ENCODE measurements around the gene RPTOR.
"Not testable (repeated sequence)": the region's sequence is repeated elsewhere in the genome, so short reads cannot be mapped to it uniquely, and the experiment has no call there.

RPTOR gene

DNA sequence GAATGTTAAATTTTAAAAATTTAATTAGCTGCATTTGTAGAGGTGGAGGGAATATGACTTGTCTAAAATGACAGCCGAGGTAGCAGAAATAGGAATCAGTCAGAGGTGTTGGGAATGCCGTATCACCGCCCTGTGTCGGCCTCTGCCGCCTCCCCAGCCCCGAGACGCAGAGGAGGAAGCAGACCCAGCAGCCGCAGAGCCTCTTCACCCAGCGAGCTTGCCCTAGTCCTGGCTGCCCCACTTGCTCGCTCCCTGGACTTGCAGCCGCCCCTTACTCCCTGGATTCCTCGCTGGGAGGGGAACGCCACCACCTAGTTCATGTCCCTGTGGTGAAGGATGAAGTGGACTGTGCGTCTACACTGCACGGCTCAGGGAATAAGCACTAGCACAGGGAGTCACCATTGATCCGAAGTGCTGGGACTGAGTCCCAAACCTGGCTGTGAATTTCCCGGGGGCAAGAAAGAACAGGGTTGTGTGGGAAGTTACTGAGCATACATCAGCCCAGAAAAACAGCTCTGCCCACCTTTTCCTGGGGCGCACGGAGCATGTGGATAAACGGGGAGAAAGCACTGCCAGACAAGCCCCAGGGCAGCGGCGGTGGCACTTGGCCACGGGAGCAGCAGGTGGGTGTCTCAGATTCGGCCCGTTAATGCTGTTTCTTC is 76.8 kb downstream of the RPTOR start:
- no peak for DNase-seq

GRCh38 chr17:80621997-80622357 is 77.3 kb downstream of the RPTOR start:
- DNase-seq = peak; percentile 35

DNA sequence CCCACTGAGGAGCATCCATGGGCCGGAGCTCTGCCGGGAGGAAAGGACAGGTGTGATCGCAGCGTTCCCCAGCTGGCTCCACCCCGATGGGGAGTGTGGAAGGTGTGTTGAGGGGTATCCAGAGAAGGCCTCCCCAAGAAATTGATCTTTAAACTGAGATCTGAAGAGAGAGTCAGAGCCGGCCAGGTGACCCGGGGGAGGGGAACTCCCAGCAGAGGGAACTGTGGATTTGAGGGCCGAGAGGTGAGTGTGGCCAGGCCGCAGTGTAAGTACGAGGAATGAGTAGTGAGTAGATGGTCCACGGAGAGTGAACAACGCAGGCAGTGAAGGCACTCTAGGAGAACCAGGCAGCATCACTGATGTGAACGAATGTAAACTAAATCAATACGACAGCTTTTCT is 80.2 kb downstream of the RPTOR start:
- no peak for DNase-seq

- DNase-seq = no peak
Measured at GRCh38 chr17:80625627-80626026, 81.0 kb downstream of the RPTOR start.

- not testable (repeated sequence) for DNase-seq
Measured at GRCh38 chr17:80628881-80629280, 84.2 kb downstream of the RPTOR start.

- no peak for DNase-seq
Measured at GRCh38 chr17:80629298-80630028, 84.8 kb downstream of the RPTOR start.

GRCh38 chr17:80630560-80631120 is 86.0 kb downstream of the RPTOR start:
- no peak for DNase-seq

DNA sequence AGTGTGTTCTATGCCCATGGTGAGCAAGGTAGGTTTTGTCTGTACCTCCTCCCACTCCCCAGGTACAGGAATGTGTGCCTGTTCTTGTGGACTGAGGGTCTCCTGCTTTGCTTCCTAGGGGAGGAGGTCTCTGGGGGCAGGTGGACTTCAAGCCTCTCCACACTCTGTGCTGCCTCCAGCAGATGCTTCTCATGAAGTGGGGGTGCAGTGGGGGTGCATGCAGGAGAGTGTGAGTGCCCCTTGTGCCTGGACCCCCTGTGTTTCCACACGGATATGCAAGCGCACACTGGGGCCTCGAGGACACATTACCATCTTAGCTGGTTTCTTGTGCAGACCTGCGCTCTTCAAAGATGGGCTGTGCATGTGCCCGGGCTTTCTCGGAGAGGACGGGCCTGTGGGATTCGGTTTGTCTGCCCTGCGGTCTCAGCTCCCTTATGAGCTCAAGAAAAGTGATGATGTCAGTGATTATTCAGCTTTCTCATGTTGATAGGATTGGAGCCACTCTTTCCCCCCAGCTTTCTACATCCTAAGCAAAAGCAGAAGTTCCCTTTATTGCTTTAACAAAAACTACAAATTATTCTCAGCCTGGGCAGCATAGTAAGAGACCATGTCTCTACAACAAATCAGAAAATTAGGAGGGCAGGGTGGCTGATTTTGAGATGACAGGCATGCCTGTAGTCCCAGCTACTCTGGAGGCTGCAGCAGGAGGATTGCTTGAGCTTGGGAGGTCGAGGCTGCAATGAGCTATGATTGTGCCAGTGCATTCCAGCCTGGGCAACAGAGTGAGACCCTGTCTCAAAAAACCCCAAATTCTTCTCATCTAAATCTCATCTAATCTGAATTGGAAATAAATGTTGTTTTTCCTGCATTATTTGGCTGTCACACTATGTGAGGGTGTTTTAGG is 86.8 kb downstream of the RPTOR start:
- DNase-seq = peak; percentile 32

GRCh38 chr17:80632046-80632581 is 87.5 kb downstream of the RPTOR start:
- no peak for DNase-seq

GRCh38 chr17:80633207-80633606 is 88.6 kb downstream of the RPTOR start:
- DNase-seq = no peak

DNA sequence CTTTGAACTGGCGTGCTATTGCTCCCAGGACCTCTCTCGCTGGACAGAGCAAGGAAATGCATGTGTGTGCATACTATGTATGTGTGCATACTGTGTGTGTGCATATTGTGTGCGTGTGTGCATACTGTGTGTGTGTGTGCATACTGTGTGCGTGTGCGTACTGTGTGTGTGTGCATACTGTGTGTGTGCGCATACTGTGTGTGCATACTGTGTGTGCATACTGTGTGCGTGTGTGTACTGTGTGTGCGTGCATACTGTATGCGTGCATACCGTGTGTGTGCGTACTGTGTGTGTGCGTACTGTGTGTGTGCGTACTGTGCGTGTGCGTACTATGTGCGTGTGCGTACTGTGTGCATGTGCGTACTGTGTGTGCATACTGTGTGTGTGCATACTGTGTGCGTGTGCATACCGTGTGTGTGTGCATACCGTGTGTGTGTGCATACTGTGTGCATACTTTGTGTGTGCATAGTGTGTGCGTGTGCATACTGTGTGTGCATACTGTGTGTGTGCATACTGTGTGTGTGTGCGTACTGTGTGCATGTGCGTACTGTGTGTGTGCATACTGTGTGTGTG is 89.4 kb downstream of the RPTOR start:
- DNase-seq = no peak

DNA sequence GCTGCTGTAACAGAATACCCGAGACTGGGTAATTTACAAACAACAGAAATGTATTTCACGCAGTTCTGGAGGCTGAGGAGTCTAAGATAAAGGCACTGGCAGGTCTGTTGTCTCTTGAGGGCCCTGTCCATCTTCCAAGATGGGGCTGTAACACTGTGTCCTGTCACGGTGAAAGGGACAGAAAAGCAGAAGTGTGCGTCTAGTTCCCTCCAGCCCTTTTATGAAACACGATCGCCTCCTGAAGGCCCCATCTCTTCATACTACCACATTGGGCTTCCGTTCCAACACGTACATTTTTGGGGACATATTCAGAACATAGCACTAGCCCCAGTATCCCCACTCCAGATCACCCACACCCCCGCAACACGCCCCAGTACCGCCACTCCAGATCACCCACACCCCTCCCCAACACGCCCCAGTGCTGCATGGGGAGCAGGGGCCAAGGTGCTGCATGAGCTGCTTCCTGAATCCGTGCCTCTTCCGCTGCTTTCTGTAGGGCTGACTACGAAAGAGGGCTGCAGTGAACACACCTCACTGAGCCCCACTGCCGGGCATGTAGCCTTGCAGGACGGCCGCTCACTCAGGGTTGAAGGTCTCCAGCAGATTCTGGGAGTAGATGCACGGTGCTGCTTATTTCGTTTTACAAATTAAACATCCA is 91.9 kb downstream of the RPTOR start:
- peak; percentile 24 for DNase-seq

DNA sequence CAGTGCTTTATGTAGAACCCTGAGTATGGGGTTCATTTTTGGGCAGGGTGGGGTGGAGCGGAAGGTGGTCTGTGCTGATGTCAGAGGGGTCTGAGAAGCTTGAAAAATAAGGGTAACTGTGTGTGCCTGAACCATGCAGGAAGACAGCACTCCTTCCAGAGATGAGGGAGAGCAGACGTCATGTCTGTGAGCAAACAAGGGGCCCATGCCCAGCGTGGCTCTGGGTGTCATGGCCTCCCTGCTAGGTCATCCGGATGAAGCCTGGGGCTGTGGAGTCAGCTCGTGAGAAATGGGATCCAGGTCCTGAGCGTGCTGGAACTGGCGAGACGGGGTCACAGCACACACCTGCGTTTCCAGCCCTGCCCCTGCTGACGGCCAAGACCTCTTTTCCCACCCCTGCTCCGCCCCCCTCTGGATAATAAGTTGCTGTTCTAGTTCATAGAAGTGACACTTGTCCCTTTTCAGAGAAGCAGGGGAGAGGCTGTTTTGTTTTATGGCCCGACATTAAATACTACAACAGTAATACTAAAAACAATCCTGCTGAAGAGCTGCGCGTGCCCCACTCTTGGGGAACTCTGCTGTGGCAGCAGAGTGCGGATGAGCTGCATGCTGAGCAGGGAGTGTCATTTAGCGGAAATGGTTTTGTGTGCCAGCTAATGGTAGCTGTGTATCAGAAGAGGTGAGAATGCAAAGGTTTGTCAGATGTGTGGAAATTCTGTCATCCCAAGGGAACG is 92.6 kb downstream of the RPTOR start:
- DNase-seq = no peak

DNA sequence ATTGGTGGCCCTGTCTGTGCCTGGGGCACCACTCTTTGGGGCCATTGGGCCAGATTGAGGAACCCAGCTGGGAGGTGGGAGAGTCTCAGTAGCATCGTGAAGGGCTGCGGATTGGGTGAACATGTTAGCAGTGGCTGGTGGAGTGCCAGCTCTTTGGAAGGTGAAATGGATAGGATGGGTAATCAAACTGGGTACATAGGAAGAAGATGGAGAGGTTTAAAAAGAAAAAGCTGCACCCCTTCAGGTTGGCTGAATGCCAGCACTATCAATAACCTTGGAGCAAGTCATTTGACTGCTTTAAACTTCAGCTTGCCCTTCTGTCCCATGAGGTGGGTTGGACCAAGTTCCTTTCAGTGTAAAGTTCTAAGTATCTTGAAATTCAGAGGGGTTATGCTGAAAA is 95.0 kb downstream of the RPTOR start:
- DNase-seq = no peak

- DNase-seq = no peak
Measured at GRCh38 chr17:80640366-80641084, 95.9 kb downstream of the RPTOR start.

DNA sequence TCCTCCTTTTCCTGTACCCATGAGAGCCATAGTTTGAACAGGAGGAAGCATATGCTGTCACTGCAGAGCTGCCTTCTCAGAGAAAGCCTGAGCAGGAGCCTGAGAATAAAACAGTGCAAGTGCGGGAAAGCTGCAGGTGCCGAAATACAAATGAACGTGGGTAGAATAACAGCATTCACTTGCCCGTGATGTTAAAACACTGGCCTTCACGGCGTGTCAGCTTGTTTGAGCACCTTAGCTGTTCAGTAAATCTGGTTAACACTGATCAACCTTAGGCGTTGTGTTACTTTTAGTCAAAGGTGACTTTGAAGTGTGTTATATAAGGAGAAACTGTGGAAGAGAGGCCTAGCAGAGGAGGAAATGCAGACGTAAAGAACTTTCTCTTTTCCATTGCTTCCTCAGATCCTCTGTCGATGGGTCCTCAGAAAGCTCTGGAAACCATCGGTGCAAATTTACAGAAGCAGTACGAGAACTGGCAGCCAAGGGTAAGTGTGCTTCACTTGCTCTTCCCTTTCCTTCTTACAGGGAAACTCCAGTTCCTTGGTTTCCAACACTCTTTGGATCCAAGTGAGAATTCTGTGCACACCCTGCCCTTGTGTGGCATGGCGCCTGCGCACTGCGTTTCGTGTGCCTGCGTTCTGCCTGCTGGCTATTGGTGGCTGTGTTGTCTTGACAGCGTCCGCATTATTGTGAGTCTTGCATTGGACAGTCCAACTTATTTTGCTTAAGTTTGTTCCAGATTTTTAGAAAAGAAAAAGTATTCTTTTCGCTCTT is 98.9 kb downstream of the RPTOR start:
- no peak for DNase-seq

DNA sequence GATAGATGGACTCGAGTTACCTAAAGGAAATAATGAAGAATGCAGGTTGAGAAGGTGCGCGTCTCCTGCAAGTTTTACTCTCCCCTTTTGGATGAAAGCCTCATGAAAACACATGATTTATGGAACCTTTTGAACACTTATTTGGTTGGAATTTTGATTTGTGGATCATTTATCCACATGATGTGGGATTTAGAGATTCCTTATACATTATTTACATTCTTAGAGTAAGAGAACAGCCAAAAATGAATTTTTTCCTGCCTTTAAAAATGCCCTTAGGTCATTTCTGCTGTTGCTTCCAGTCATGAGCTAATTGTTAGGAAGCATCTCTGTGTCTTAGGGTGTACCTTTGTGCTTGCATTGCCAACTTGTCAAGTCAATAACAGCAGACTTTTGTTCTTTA is 99.9 kb downstream of the RPTOR start:
- DNase-seq = no peak

GRCh38 chr17:80645706-80646325 is 101.2 kb downstream of the RPTOR start:
- no peak for DNase-seq

GRCh38 chr17:80646328-80646727 is 101.7 kb downstream of the RPTOR start:
- DNase-seq = no peak

Data from hematopoietic multipotent progenitor cell treated with erythropoietin and hydrocortisone succinate and interleukin-3 and kit ligand, for 6 days (in vitro differentiated cells).